Ascending aorta (tissue), 2 donors: ENCODE data around the gene C2orf69. TPM values are rescaled to one million over a fixed set of nuclear protein-coding genes. Genes with fewer than 3 reads are reported as not detected.

ENCODE experiments used
- DNase-seq, 2 donors: peaks; one replicate each; pipeline ENCODE4 v3.0.0-alpha.2; 2019; ENCODE audit warnings: low spot score in 2 of 2
- H3K27ac ChIP-seq, 2 donors: fragments of 200-600 bp; sonication (generic); one replicate each; pipeline ENCODE4 v1.5.1; 2016 to 2017; ENCODE audit warnings: mild to moderate bottlenecking in 1 of 2
- H3K27me3 ChIP-seq: fragments of 200-600 bp; sonication (generic); one replicate; pipeline ENCODE4 v1.5.1; 2017
- H3K36me3 ChIP-seq, 2 donors: fragments of 200-600 bp; sonication (generic); one replicate each; pipeline ENCODE4 v1.5.1; 2016
- H3K4me1 ChIP-seq, 2 donors: fragments of 200-600 bp; sonication (generic); one replicate each; pipeline ENCODE4 v1.5.1; 2016 to 2017; ENCODE audit warnings: mild to moderate bottlenecking in 1 of 2
- H3K4me3 ChIP-seq, 2 donors: fragments of 200-600 bp; sonication (generic); one replicate each; pipeline ENCODE4 v1.5.1; 2016 to 2017; ENCODE audit warnings: mild to moderate bottlenecking in 1 of 2
- H3K9me3 ChIP-seq, 2 donors: fragments of 200-600 bp; sonication (generic); one replicate each; pipeline ENCODE4 v1.5.1; 2016
- CTCF ChIP-seq, 3 experiments: fragments of 200-600 bp in 2 of 3; fragments of 450-650 bp in 1 of 3; sonication (generic) in 2 of 3; IDR thresholded peaks; one replicate each; pipeline ENCODE4 v1.5.1; 2016 to 2019; ENCODE audit warnings: antibody characterized with exemption in 3 of 3, mild to moderate bottlenecking in 1 of 3, moderate library complexity in 1 of 3
- intact Hi-C: fragments of 100-400 bp; cut with DNase I; formaldehyde crosslinking; loops from one replicate; pipeline ENCODE4 v1.15.1; 2023
- total RNA-seq: library from RNA; depleted of rRNA; stranded (reverse); fragments of >200 nt; gene quantifications from one replicate; pipeline ENCODE4 v1.1.0, GENCODE V29; 2016

The C2orf69 gene
- 1.9 TPM for total RNA-seq

GRCh38 chr2:199911052-199911876 lies at the start of gene C2orf69:
C2orf69 (plus strand) TSS chr2:199911293; CDS start chr2:199911439, 146 bp downstream.
- Histone ChIP-seq H3K27ac (peak within 1 kb of the TSS; percentile 95 to 98), H3K4me1 (peaks cover 0 to 16% of the 10 kb centered on the region in 2 donors), H3K36me3 (peaks cover 0 to under 1% of the 10 kb centered on the region in 2 donors), H3K4me3 (peak within 1 kb of the TSS; percentile 84 to 85), H3K27me3 (no peaks in the 10 kb centered on the region), H3K9me3 (no peaks in the 10 kb centered on the region)
- intact Hi-C loops = loop anchor here (2.0 kb wide), 1 partner anchor 616 kb away; the partner anchor contains the start of gene SGO2
- TF ChIP-seq CTCF (IDR thresholded peaks at IDR 0.05) = no peak
- DNase-seq = peak; percentile 80 to 97

- Histone ChIP-seq H3K4me1 (no peaks in the 10 kb centered on the region), H3K27ac (no peak overlapping the region), H3K9me3 (no peaks in the 10 kb centered on the region), H3K36me3 (no peaks in the 10 kb centered on the region), H3K4me3 (no peak overlapping the region), H3K27me3 (no peaks in the 10 kb centered on the region)
- no peak for DNase-seq
- intact Hi-C loops = no loop called here
- TF ChIP-seq CTCF (IDR thresholded peaks at IDR 0.05) = no peak
Measured at GRCh38 chr2:199862788-199863187, 48.3 kb upstream of the C2orf69 start.

GRCh38 chr2:199865905-199866304 lies 45.2 kb upstream of the C2orf69 start:
- TF ChIP-seq CTCF (IDR thresholded peaks at IDR 0.05) = no peak
- Histone ChIP-seq H3K27me3 (no peaks in the 10 kb centered on the region), H3K4me1 (no peaks in the 10 kb centered on the region), H3K4me3 (no peak overlapping the region), H3K27ac (no peak overlapping the region), H3K36me3 (no peaks in the 10 kb centered on the region), H3K9me3 (no peaks in the 10 kb centered on the region)
- intact Hi-C loops = no loop called here
- DNase-seq = no peak

GRCh38 chr2:199868431-199869226 lies 42.5 kb upstream of the C2orf69 start:
- Histone ChIP-seq H3K36me3 (no peaks in the 10 kb centered on the region), H3K27ac (no peak overlapping the region), H3K9me3 (no peaks in the 10 kb centered on the region), H3K4me1 (no peaks in the 10 kb centered on the region), H3K27me3 (no peaks in the 10 kb centered on the region), H3K4me3 (no peak overlapping the region)
- TF ChIP-seq CTCF (IDR thresholded peaks at IDR 0.05) = no peak
- intact Hi-C loops = no loop called here
- no peak for DNase-seq

- no peak for DNase-seq
- H3K27me3 ChIP-seq = no peaks in the 10 kb centered on the region
- no peaks in the 10 kb centered on the region for H3K36me3 ChIP-seq
- H3K27ac ChIP-seq = no peak overlapping the region
- no peaks in the 10 kb centered on the region for H3K4me1 ChIP-seq
- intact Hi-C loops = no loop called here
- H3K4me3 ChIP-seq = no peak overlapping the region
- TF ChIP-seq CTCF (IDR thresholded peaks at IDR 0.05) = no peak
- H3K9me3 ChIP-seq = no peaks in the 10 kb centered on the region
Measured at GRCh38 chr2:199869227-199869541, 41.9 kb upstream of the C2orf69 start.
